Right atrium auricular region (tissue), 2 donors: Measurements from ENCODE around the gene MMS22L. TPM values are rescaled to one million over a fixed set of nuclear protein-coding genes. Genes with fewer than 3 reads are reported as not detected.
A peak's percentile ranks its signal among the peaks of the same experiment; 100 is the strongest.

ENCODE experiments used
- DNase-seq: peaks from one replicate; pipeline ENCODE4 v3.0.0-alpha.2; 2019; ENCODE audit warnings: low spot score
- H3K27ac ChIP-seq, 2 donors: fragments of 200-600 bp; sonication (generic); 1 replicate in 1 of 2; 2 replicates in 1 of 2; pipeline ENCODE4 v1.5.1; 2016 to 2019
- H3K27me3 ChIP-seq, 2 donors: fragments of 200-600 bp; sonication (generic); one replicate each; pipeline versions ENCODE4 v1.5.1 to v1.6.0; 2017 to 2019
- H3K36me3 ChIP-seq: fragments of 200-600 bp; sonication (generic); one replicate; pipeline ENCODE4 v1.5.1; 2016
- H3K4me1 ChIP-seq, 2 donors: fragments of 200-600 bp; sonication (generic); one replicate each; pipeline versions ENCODE4 v1.5.1 to v1.6.0; 2017 to 2019
- H3K4me3 ChIP-seq, 2 donors: fragments of 200-600 bp; sonication (generic); 1 replicate in 1 of 2; 2 replicates in 1 of 2; pipeline ENCODE4 v1.5.1; 2017 to 2019; ENCODE audit warnings: mild to moderate bottlenecking in 1 of 2, moderate library complexity in 1 of 2
- H3K9me3 ChIP-seq, 2 donors: fragments of 200-600 bp; sonication (generic); one replicate each; pipeline ENCODE4 v1.5.1; 2019
- CTCF ChIP-seq, 2 donors: fragments of 200-600 bp; sonication (generic); IDR thresholded peaks; one replicate each; pipeline ENCODE4 v1.5.1; 2019; ENCODE audit warnings: antibody characterized with exemption in 2 of 2
- total RNA-seq, 2 donors: library from RNA; depleted of rRNA; stranded (reverse); fragments of >200 nt; gene quantifications; one replicate each; pipeline ENCODE4 v1.1.0, GENCODE V29; 2016

MMS22L gene
- total RNA-seq, 2 donors from 2014 or later = 1.1 to 4.0 TPM

- Histone ChIP-seq H3K27ac (no peak overlapping the region), H3K4me1 (no peaks in the 10 kb centered on the region), H3K36me3 (no peaks in the 10 kb centered on the region), H3K27me3 (no peaks in the 10 kb centered on the region), H3K9me3 (no peaks in the 10 kb centered on the region), H3K4me3 (no peak overlapping the region)
- no peak for TF ChIP-seq CTCF (IDR thresholded peaks at IDR 0.05)
- no peak for DNase-seq
Measured at GRCh38 chr6:97222903-97223302, 60.1 kb downstream of the MMS22L start.

GRCh38 chr6:97218912-97219311, 64.1 kb downstream of the MMS22L start:
- Histone ChIP-seq H3K9me3 (no peaks in the 10 kb centered on the region), H3K4me3 (no peak overlapping the region), H3K36me3 (no peaks in the 10 kb centered on the region), H3K27me3 (no peaks in the 10 kb centered on the region), H3K4me1 (no peaks in the 10 kb centered on the region), H3K27ac (no peak overlapping the region)
- no peak for TF ChIP-seq CTCF (IDR thresholded peaks at IDR 0.05)
- DNase-seq = no peak

- no peaks in the 10 kb centered on the region for H3K27me3 ChIP-seq
- no peak for DNase-seq
Measured at GRCh38 chr6:97215157-97215769, 67.8 kb downstream of the MMS22L start.

GRCh38 chr6:97214671-97215070, 68.3 kb downstream of the MMS22L start:
- Histone ChIP-seq H3K4me3 (no peak overlapping the region), H3K27ac (no peak overlapping the region), H3K9me3 (no peaks in the 10 kb centered on the region), H3K36me3 (no peaks in the 10 kb centered on the region), H3K4me1 (no peaks in the 10 kb centered on the region), H3K27me3 (no peaks in the 10 kb centered on the region)
- no peak for DNase-seq
- no peak for TF ChIP-seq CTCF (IDR thresholded peaks at IDR 0.05)

More at GRCh38 chr6:97215157-97215769, 67.8 kb downstream of the MMS22L start:
- Histone ChIP-seq H3K9me3 (no peaks in the 10 kb centered on the region), H3K4me3 (no peak overlapping the region), H3K27ac (no peak overlapping the region), H3K36me3 (no peaks in the 10 kb centered on the region), H3K4me1 (no peaks in the 10 kb centered on the region)
- peak; percentile 33 to 60 for TF ChIP-seq CTCF (IDR thresholded peaks at IDR 0.05)

- Histone ChIP-seq H3K36me3 (no peaks in the 10 kb centered on the region), H3K4me3 (no peak overlapping the region), H3K9me3 (no peaks in the 10 kb centered on the region), H3K27me3 (no peaks in the 10 kb centered on the region), H3K4me1 (no peaks in the 10 kb centered on the region), H3K27ac (no peak overlapping the region)
- TF ChIP-seq CTCF (IDR thresholded peaks at IDR 0.05) = no peak
- no peak for DNase-seq
Measured at GRCh38 chr6:97207383-97207782, 75.6 kb downstream of the MMS22L start.

GRCh38 chr6:97205966-97206365, 77.0 kb downstream of the MMS22L start:
- Histone ChIP-seq H3K4me1 (no peaks in the 10 kb centered on the region), H3K27me3 (no peaks in the 10 kb centered on the region), H3K9me3 (no peaks in the 10 kb centered on the region), H3K27ac (no peak overlapping the region), H3K4me3 (no peak overlapping the region), H3K36me3 (no peaks in the 10 kb centered on the region)
- DNase-seq = no peak
- no peak for TF ChIP-seq CTCF (IDR thresholded peaks at IDR 0.05)
